Measurements from ENCODE around the gene ADD3.

- TF ChIP-seq CTCF (IDR thresholded peaks at IDR 0.05) (no peak), POLR2A (IDR thresholded peaks at IDR 0.05) (no peak)
Observed at GRCh38 chr10:110110338-110110737, 102.6 kb downstream of the ADD3 start.

Measured in heart left ventricle (tissue), 13 donors.